Measurements from ENCODE around the gene GRIA4.
"Not testable (repeated sequence)": the region's sequence is repeated elsewhere in the genome, so short reads cannot be mapped to it uniquely, and the experiment has no call there.

GRIA4 gene

GRCh38 chr11:105979997-105980703 is 370.3 kb downstream of the GRIA4 start:
- Histone ChIP-seq H3K27ac (ENCODE audit: low read length) (no peak overlapping the region), H3K9me3 (ENCODE audit: control insufficient read depth in 1 of 2, low read length in 2 of 2) (no peaks in the 10 kb centered on the region), H3K36me3 (ENCODE audit: control insufficient read depth in 1 of 2, insufficient read depth in 2 of 2, low read length in 2 of 2) (no peaks in the 10 kb centered on the region), H3K4me1 (ENCODE audit: control insufficient read depth in 1 of 2, insufficient read depth in 2 of 2, low read length in 2 of 2) (no peaks in the 10 kb centered on the region), H3K4me3 (ENCODE audit: low read depth in 1 of 2, low read length in 2 of 2) (no peak overlapping the region), H3K27me3 (ENCODE audit: low read depth, low read length) (no peaks in the 10 kb centered on the region)

DNA sequence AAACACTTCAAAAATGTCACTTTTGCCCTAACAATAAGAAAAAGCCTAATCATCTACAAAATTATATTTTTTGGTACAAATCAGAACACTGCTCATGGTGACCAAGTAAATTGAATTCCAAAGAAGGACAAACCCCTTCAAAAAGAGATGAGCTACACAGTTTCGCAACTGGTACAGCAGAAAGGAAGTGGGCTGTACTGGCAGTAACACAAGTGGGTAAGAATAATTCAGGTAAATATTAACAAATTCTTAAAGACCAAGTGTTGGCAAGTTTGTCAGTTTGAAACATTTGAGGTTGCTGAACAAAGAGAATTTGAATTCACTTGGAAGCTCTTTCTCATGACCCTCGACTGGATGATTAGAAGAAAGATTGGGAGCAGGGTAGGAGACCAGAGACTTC is 376.7 kb downstream of the GRIA4 start:
- Histone ChIP-seq H3K9me3 (ENCODE audit: control insufficient read depth in 1 of 2, low read length in 2 of 2) (no peaks in the 10 kb centered on the region), H3K36me3 (ENCODE audit: control insufficient read depth in 1 of 2, insufficient read depth in 2 of 2, low read length in 2 of 2) (peaks cover 0 to 4% of the 10 kb centered on the region in 2 donors)

GRCh38 chr11:105988197-105988596 is 378.3 kb downstream of the GRIA4 start:
- Histone ChIP-seq H3K36me3 (ENCODE audit: control insufficient read depth in 1 of 2, insufficient read depth in 2 of 2, low read length in 2 of 2) (peaks cover 0 to 8% of the 10 kb centered on the region in 2 donors), H3K9me3 (ENCODE audit: control insufficient read depth in 1 of 2, low read length in 2 of 2) (peaks cover 0 to 4% of the 10 kb centered on the region in 2 donors), H3K27me3 (ENCODE audit: low read depth, low read length) (no peaks in the 10 kb centered on the region), H3K27ac (ENCODE audit: low read length) (no peak overlapping the region), H3K4me3 (ENCODE audit: low read depth in 1 of 2, low read length in 2 of 2) (no peak overlapping the region), H3K4me1 (ENCODE audit: control insufficient read depth in 1 of 2, insufficient read depth in 2 of 2, low read length in 2 of 2) (no peaks in the 10 kb centered on the region)

More for the DNA sequence above, 376.7 kb downstream of the GRIA4 start:
- Histone ChIP-seq H3K27me3 (ENCODE audit: low read depth, low read length) (no peaks in the 10 kb centered on the region), H3K4me3 (ENCODE audit: low read depth in 1 of 2, low read length in 2 of 2) (no peak overlapping the region), H3K27ac (ENCODE audit: low read length) (no peak overlapping the region), H3K4me1 (ENCODE audit: control insufficient read depth in 1 of 2, insufficient read depth in 2 of 2, low read length in 2 of 2) (no peaks in the 10 kb centered on the region)

DNA sequence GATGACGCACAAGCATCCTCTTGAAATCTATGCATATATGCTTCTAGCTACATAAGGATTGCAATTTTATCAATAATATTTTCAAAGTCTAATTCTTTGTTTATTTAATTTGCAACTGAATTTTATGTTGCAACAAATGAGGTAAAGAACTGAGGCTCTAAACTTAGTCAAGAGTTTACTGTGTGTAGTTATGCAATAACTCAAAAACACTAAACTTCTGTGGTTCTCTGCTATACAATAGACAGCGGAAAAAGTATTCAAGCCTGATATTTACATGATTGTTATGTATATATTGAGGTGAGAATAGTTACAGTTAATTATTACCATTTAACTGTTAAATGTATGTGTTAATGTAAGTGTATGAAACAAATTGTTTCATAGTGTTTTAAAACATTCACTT is 379.3 kb downstream of the GRIA4 start:
- Histone ChIP-seq H3K9me3 (ENCODE audit: control insufficient read depth in 1 of 2, low read length in 2 of 2) (peaks cover 0 to 10% of the 10 kb centered on the region in 2 donors), H3K36me3 (ENCODE audit: control insufficient read depth in 1 of 2, insufficient read depth in 2 of 2, low read length in 2 of 2) (peaks cover 0 to 11% of the 10 kb centered on the region in 2 donors), H3K27ac (ENCODE audit: low read length) (no peak overlapping the region), H3K4me1 (ENCODE audit: control insufficient read depth in 1 of 2, insufficient read depth in 2 of 2, low read length in 2 of 2) (no peaks in the 10 kb centered on the region), H3K4me3 (ENCODE audit: low read depth in 1 of 2, low read length in 2 of 2) (no peak overlapping the region), H3K27me3 (ENCODE audit: low read depth, low read length) (no peaks in the 10 kb centered on the region)

DNA sequence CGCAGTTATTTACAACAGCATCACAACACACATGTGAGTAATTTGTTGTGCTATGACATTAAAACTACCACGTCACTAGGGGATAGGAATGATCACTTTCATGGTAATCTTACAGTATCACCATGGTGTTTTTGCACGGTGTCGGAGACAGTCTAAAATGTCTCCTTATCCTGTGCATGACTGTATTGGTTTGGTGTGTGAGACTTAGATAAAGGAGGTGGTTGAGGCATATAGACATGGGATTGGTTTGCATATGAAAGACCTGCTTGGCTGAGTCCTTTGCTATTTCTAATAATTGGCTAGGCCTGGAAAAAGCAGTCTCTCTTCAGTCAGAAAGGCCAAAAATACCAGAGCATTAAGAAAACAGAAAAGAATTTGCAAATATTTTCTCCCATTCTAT is 382.0 kb downstream of the GRIA4 start:
- no peaks in the 10 kb centered on the region for H3K4me1 ChIP-seq (ENCODE audit: control insufficient read depth in 1 of 2, insufficient read depth in 2 of 2, low read length in 2 of 2)
- H3K36me3 ChIP-seq (ENCODE audit: control insufficient read depth in 1 of 2, insufficient read depth in 2 of 2, low read length in 2 of 2): peaks cover 9 to 33% of the 10 kb centered on the region in 2 donors
- peaks cover 0 to 11% of the 10 kb centered on the region in 2 donors for H3K9me3 ChIP-seq (ENCODE audit: control insufficient read depth in 1 of 2, low read length in 2 of 2)
- no peak overlapping the region for H3K4me3 ChIP-seq (ENCODE audit: low read depth in 1 of 2, low read length in 2 of 2)
- H3K27ac ChIP-seq (ENCODE audit: low read length): no peak overlapping the region
- H3K27me3 ChIP-seq (ENCODE audit: low read depth, low read length): no peaks in the 10 kb centered on the region

DNA sequence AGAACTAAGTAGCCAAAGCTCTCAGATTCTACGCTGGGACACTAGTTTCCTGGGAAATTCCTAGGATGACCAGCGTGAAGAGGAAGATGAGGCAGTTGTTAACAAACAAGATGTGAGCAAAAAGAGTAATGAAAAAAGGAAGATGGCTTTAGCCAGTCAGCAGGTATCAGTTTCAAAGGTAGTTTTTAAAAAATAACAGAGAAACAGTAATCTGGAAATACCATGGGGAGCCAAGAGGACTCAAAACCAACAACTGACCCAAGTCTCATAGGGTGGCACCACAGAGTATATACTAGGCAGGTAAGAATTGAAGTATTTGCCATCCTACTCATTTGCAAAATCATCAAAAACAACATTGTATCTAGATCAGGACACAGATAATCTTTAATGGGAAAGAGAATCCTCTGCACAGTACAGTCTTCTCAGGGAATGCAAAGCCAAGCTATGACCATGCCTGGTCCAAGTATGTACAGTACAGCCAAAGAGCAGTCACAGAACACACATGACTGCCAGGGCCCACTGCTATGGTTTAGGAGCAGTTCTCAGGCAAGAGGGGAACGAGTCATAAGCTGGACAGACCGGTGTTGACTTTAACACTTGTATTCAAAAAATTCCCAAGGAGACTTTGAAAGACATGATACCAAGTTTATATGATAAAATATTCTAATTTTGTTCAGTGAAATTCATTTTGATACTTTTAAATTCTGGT is 391.6 kb downstream of the GRIA4 start:
- Histone ChIP-seq H3K4me1 (ENCODE audit: control insufficient read depth in 1 of 2, insufficient read depth in 2 of 2, low read length in 2 of 2) (no peaks in the 10 kb centered on the region), H3K36me3 (ENCODE audit: control insufficient read depth in 1 of 2, insufficient read depth in 2 of 2, low read length in 2 of 2) (peaks cover 2 to 48% of the 10 kb centered on the region in 2 donors), H3K9me3 (ENCODE audit: control insufficient read depth in 1 of 2, low read length in 2 of 2) (peaks cover 0 to 13% of the 10 kb centered on the region in 2 donors), H3K4me3 (ENCODE audit: low read depth in 1 of 2, low read length in 2 of 2) (no peak overlapping the region), H3K27ac (ENCODE audit: low read length) (no peak overlapping the region), H3K27me3 (ENCODE audit: low read depth, low read length) (no peaks in the 10 kb centered on the region)

- peaks cover 0 to 58% of the 10 kb centered on the region in 2 donors for H3K36me3 ChIP-seq (ENCODE audit: control insufficient read depth in 1 of 2, insufficient read depth in 2 of 2, low read length in 2 of 2)
- not testable (repeated sequence) for H3K27me3 ChIP-seq (ENCODE audit: low read depth, low read length); H3K4me3 ChIP-seq (ENCODE audit: low read depth in 1 of 2, low read length in 2 of 2); H3K27ac ChIP-seq (ENCODE audit: low read length); H3K4me1 ChIP-seq (ENCODE audit: control insufficient read depth in 1 of 2, insufficient read depth in 2 of 2, low read length in 2 of 2)
- peaks cover 0 to 13% of the 10 kb centered on the region in 2 donors for H3K9me3 ChIP-seq (ENCODE audit: control insufficient read depth in 1 of 2, low read length in 2 of 2)
Observed at GRCh38 chr11:106003094-106003493, 393.2 kb downstream of the GRIA4 start.

DNA sequence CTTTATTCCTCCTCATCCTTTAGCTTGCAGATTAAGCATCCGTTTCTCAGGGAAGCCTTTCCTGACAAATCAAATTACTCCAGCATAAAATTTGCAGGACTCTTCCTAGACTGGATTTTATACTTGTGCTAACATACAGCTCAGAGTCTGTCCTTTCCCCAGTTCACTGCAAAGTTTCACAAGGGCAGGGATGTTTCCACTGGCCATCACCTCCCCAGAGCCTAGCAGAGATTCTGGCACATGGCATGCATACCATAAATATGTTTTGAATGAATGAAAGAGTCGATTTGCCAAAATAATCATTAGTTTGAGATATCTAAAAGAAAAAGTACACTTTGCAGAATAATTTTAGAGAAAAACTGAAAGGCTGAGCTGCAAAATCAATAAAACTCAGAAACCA is 401.6 kb downstream of the GRIA4 start:
- Histone ChIP-seq H3K4me1 (ENCODE audit: control insufficient read depth in 1 of 2, insufficient read depth in 2 of 2, low read length in 2 of 2) (peaks cover 0 to 6% of the 10 kb centered on the region in 2 donors), H3K4me3 (ENCODE audit: low read depth in 1 of 2, low read length in 2 of 2) (no peak overlapping the region), H3K36me3 (ENCODE audit: control insufficient read depth in 1 of 2, insufficient read depth in 2 of 2, low read length in 2 of 2) (peaks cover 27 to 42% of the 10 kb centered on the region in 2 donors), H3K27ac (ENCODE audit: low read length) (no peak overlapping the region), H3K9me3 (ENCODE audit: control insufficient read depth in 1 of 2, low read length in 2 of 2) (no peaks in the 10 kb centered on the region), H3K27me3 (ENCODE audit: low read depth, low read length) (no peaks in the 10 kb centered on the region)

DNA sequence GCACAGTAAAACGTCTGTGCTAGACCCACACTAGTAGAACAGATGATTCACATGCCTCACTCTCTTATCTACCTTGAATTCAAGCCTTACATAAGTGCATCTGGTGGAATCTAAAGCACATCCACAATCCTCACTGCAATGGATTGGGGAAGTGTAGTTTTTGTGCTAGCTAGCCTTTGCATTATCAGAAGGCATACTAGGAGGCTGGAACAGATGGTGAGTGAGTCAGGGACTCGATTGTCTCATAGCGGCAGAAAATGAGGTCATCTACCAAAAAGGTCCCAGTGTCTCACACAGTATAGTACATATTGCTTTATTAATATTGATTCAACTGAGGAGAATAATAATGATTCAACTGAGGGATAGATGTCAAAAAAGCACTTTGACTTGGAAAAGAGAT is 402.9 kb downstream of the GRIA4 start:
- Histone ChIP-seq H3K9me3 (ENCODE audit: control insufficient read depth in 1 of 2, low read length in 2 of 2) (no peaks in the 10 kb centered on the region), H3K27me3 (ENCODE audit: low read depth, low read length) (no peaks in the 10 kb centered on the region), H3K4me1 (ENCODE audit: control insufficient read depth in 1 of 2, insufficient read depth in 2 of 2, low read length in 2 of 2) (peaks cover 0 to 11% of the 10 kb centered on the region in 2 donors), H3K27ac (ENCODE audit: low read length) (no peak overlapping the region), H3K4me3 (ENCODE audit: low read depth in 1 of 2, low read length in 2 of 2) (no peak overlapping the region), H3K36me3 (ENCODE audit: control insufficient read depth in 1 of 2, insufficient read depth in 2 of 2, low read length in 2 of 2) (peaks cover 27 to 30% of the 10 kb centered on the region in 2 donors)

DNA sequence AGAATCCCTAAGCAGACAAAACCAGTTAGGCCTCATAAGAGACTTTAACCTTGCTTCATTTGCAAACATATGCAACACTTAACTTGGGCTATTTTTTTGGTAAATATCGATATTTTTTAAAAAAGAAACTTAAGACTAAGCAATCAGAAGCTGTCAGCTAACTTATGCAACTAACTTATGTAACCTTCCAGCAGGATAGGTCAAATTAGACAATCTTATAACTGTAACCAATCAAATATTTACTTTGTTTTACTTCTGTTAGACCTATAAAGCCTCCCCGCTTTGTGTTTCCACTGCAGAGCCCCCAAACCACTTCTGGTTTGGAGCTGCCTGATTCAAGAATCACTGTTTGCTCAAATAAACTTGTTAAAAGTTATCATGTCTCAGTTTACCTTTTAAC is 404.2 kb downstream of the GRIA4 start:
- H3K27me3 ChIP-seq (ENCODE audit: low read depth, low read length): no peaks in the 10 kb centered on the region
- peaks cover 0 to 13% of the 10 kb centered on the region in 2 donors for H3K4me1 ChIP-seq (ENCODE audit: control insufficient read depth in 1 of 2, insufficient read depth in 2 of 2, low read length in 2 of 2)
- no peak overlapping the region for H3K27ac ChIP-seq (ENCODE audit: low read length)
- H3K9me3 ChIP-seq (ENCODE audit: control insufficient read depth in 1 of 2, low read length in 2 of 2): no peaks in the 10 kb centered on the region
- no peak overlapping the region for H3K4me3 ChIP-seq (ENCODE audit: low read depth in 1 of 2, low read length in 2 of 2)
- peaks cover 17 to 20% of the 10 kb centered on the region in 2 donors for H3K36me3 ChIP-seq (ENCODE audit: control insufficient read depth in 1 of 2, insufficient read depth in 2 of 2, low read length in 2 of 2)

DNA sequence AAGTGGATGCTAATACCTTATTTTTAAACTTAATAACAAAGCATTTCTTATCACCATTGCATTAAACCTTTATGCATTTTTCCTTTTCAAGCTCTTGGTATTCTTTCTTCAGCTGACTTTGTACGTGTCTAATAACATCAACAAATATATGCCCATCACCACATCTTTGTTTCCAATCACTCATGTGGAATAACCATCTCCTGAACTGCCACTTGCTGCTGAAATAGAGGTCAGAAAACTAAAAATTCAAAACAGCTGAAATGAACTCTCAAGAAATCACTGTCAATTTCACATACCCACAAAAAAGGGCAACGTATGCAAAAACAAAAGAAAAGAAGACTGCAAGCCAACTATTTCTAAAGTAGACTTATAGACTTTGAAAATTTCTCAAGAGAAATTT is 404.7 kb downstream of the GRIA4 start:
- no peaks in the 10 kb centered on the region for H3K9me3 ChIP-seq (ENCODE audit: control insufficient read depth in 1 of 2, low read length in 2 of 2)
- H3K4me1 ChIP-seq (ENCODE audit: control insufficient read depth in 1 of 2, insufficient read depth in 2 of 2, low read length in 2 of 2): peaks cover 0 to 18% of the 10 kb centered on the region in 2 donors
- H3K36me3 ChIP-seq (ENCODE audit: control insufficient read depth in 1 of 2, insufficient read depth in 2 of 2, low read length in 2 of 2): peaks cover 11 to 15% of the 10 kb centered on the region in 2 donors
- no peak overlapping the region for H3K4me3 ChIP-seq (ENCODE audit: low read depth in 1 of 2, low read length in 2 of 2)
- H3K27me3 ChIP-seq (ENCODE audit: low read depth, low read length): no peaks in the 10 kb centered on the region
- no peak overlapping the region for H3K27ac ChIP-seq (ENCODE audit: low read length)
